Measurements from ENCODE around the gene STPG3.

STPG3 gene

DNA sequence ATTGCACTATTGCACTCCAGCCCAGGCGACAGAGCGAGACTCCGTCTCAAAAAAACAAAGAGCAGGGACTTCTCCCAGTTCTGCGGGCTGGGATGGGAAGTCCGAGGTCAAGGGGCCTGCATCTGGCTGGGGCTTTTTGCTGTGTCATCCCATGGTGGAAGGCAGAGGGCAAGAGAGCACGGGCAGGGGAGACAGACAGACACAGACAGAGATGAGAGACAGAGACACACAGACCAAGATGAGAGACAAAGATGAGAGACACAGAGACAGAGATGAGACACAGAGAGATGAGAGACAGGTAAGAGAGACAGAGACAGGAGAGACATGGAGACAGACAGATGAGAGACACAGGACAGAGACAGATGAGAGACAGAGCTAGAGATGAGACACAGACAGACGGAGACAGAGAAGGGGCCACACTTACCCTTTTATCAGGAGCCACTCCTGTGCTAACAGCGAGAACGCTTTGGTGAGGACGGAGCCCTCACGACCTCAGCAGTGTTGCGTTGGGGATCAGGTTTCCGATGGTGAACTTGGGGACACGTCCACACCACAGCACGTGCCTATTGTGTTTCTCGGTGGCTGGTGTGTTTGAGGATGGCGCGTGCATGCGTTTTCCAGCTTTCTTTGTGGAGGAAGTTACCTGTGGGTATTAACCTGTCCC lies 17.6 kb downstream of the STPG3 start:
- DNase-seq = no peak

DNA sequence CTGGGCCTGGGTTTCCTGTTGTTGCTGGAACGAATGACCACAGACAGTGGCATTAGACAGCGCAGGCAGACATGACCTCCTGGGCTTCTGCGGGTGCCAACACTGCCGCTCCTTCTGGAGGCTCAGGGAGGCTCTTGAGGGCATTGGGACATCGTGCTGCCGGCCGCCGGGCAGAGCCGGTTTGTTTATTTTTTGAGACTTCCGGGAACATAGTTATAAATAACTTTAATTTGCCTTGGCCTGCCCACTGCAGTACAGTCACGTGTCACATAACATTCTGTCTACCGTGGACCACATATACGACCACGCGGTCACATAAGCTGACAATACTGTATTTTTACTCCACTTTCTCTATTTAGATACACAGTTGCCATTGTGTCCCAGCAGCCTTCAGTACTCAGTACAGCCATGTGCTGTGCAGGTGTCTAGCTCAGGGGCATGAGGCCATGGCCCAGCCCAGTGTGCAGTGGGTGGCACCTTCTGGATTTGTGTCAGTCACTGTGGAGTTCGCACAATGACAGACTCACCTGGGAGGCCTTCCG lies 18.2 kb downstream of the STPG3 start:
- no peak for DNase-seq

DNA sequence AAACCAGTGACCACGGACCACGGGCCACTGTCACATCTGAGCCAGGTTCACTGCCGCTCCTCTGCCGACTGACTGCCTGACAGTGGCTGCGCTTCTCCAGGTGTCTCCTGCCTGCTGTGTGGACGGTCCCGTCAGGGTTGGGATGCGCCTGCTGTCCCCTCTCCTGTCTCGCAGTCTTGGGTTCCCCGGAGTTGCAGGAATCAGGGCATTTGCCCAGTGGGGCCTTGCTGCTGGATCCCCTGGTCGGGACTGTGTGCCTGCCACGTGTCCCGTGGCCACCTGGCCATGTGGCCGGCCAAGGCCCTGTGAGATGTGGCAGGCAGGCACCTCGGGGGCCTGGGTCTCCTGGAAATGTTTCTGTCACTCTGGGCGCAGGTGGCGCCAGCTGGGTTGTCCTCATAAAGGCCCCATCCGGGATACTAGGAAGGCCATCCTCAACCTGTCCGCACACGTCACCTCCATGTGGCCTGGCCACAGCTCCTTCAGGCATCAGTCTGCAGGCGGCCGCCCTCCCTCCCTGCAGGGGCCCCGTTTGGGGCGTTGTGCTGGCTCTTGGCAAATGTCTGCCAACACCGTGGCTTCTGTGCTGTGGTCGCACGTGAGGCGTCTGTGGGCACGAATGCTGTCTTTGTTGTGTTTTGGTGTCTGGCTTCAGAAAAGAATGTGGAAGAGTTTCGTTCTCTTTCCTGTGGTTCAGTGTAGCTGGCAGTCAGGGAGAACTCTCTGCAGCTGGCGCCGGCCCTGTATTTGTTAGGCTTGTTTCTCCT lies 20.0 kb downstream of the STPG3 start:
- no peak for DNase-seq

DNA sequence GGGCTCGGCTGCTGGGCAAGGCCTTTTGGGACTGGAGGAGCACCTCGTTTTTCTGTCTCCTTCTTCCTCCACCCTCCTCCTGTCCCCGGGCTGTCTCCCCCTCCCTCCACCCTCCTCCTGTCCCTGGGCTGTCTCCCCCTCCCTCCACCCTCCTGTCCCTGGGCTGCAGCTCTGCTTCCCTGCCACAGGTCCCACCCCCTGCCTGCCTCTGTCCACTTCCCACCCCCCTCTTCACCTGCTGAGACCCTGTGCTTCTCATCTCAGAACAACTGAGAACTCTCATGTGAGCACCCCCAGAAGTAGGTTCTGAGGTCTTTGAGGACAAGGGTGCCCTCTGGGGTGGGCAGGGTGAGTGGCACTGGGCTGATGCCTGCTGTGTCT lies 20.6 kb downstream of the STPG3 start:
- no peak for DNase-seq

DNA sequence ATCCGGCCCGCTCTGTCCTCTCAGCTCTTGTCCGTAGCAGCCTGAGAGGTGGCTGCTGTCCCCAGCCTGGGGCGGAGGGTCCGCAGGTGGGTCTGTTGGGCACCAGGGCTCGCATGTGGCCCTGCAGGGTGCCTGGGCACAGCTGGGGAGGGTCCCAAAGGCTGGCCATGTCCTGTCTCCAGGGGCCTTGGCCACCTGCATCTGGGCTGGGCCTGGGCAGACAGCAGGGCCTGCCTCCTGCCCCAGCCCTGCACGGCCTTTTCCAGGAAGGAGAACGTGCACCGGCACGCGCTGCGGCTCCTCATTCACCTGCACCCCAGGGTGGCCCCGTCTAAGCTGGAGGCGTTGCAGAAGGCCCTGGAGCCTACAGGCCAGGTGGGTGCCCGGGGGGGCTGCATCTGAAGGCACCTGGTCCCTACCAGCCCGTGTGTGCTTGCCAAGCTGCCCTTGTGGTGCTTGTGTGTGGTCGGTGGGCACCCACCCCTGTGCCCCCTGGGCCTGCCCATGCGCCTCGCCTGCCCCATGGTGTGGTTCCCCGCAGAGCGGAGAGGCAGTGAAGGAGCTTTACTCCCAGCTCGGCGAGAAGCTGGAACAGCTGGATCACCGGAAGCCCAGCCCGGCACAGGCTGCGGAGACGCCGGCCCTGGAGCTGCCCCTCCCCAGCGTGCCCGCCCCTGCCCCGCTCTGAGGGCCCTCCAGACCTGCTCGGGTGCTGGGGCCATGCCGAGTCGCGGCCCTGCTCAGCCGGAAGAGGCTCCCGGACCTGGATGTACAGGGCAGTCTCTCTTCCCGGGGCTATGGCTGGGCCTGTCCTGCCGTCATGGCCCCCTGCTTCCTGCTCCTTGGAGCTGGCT lies 21.4 kb downstream of the STPG3 start:
- DNase-seq = no peak

DNA sequence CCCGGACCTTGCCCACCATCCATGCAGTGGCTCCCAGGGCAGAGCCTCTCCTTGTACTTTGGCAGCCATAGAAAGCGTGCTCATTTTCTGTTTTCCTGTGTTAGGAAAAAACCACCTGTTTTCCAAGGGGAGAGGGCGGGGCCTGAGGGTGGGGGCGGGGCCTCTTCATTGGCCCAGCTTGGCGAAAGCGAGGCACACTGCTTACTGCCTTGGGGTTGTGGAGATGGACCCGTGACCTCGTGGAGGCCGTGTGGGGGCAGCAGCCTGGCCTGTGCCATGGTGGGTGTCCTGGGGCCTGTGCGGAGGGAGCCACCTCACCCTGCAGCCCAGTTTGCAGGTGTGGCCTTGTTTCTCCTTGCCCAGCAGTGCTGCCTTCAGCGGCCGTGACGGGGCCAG lies 22.0 kb downstream of the STPG3 start:
- no peak for DNase-seq

DNA sequence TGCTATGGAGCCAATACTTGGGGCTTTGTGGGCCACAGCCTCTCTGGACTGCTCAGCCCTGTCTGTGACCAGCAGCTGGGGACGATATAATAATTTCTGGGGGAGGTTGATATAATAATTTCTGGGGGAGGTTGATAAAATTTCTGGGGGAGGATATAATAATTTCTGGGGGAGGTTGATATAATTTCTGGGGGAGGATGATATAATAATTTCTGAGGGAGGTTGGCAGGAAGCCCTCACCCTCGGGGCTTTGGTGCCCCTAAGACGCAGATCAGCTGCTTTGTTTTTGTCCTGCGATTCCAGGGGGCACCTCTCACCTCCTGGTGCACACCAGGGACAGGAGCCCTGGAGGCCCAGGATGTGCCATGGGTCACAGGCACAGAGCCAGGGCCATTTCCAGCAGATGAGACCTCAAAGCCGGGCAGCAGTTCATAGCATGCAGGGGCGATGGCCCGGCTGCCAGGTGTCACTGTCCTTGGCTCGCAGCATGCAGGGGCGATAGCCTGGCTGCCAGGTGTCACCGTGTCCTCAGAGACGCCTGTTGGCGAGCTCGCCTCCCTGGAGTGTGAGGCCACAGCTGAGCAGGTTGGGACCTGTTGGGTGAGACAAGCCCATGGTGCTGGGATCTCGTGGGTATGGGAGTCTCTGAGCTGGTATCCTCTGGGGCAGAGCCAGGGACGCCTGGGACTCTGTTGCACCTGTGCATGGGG lies 22.7 kb downstream of the STPG3 start:
- DNase-seq = no peak

DNA sequence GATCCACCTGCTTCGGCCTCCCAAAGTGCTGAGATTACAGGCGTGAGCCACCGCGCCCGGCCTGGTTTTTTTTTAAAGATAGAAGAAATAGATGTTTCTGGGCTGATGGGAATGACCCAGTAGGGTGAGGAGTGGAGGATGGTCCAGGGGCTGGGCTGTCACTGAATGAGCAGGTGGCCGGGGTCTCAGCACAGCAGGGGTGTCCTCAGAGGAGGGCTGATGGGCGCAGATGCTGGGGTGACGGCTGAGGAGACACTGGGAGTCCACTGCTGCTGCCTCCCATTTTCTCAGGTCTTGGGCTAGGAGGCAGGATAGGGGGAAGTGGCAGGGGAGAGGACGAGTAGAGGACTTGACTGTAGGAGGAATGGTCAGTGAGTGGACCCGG lies 24.1 kb downstream of the STPG3 start:
- DNase-seq = no peak

DNA sequence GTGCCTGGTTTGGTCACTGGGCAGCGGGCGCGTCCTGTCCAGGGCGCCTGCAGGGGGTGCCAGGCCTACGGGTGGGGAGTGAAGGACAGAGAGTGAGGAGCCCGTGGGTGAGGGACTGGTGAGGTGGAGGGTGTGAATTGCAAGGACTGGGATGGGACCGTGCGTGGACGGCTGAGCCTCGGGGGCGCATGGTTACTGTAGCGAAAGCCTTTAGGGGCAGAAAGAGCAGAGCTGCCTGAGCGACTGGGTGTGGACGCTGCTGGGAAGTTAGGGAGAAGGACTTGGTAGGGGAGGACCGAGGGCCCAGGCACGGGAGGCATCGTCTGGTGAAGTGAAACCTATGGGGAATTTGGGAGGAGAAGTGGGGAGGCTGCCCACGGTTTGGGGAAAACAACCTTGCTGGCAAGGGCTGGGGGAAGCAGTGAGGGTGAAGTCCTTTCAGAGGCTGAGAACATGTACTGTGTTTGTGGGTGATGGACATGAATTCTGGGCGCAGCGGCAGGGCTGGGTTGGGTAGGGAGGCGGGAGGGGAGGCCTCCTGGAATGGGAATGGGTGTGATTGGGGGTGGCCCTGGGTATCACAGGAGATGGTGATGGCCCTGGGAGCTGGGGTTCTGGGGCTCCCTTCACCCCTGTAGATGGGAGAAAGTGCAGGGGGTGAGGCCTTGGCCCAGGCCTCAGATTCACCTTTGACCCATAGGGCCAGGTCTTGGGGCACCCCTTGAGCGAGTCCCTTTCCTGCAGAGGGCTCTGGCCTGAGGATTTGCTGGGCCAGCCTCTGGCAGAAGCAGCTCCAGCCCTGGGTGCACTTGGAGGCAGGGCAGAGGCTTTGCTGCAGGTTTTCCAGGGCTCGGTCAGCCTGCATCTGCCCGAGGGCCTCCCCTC lies 24.7 kb downstream of the STPG3 start:
- DNase-seq = no peak

DNA sequence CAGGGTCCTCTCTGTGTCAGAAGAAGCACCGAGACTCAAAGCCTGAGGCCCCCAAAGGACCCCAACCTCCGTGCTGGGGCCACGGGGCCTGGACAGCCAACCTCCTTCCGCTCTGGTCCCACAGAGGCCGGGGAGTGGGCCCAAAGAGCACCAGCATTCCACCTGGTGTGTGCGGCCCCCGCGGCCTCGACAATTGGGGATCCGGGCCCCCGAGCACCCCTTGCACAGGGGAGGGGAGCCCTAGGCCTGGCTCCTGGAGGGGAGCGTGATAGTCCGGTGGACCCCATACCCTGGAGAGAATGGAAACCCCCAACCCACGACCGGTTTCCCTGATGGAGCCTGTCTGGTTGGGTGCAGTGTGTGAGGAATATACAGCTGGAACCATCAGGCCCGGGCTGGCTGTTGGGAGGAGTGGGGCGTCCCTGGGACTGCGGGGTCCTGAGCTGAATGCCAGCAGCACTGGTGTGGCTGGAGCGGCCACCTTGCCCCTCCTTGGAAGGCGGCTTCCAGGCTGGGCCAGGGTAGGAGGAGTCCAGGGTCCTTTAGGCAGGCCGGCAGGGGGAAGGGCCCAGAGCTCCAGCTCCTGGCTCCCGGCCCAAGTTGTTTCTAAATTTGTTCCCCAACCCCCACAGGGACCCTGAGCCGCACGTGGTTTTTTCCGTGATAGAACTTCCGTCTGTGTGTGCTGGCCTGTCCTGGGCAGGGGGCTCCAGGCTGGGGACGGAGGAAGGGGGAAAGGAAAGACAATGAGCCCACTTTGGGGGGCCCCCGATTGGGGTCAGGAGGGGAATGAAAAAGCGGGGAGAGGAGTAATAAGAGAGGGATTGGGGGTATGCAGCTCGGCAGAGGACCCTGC lies 25.6 kb downstream of the STPG3 start:
- DNase-seq = no peak

DNA sequence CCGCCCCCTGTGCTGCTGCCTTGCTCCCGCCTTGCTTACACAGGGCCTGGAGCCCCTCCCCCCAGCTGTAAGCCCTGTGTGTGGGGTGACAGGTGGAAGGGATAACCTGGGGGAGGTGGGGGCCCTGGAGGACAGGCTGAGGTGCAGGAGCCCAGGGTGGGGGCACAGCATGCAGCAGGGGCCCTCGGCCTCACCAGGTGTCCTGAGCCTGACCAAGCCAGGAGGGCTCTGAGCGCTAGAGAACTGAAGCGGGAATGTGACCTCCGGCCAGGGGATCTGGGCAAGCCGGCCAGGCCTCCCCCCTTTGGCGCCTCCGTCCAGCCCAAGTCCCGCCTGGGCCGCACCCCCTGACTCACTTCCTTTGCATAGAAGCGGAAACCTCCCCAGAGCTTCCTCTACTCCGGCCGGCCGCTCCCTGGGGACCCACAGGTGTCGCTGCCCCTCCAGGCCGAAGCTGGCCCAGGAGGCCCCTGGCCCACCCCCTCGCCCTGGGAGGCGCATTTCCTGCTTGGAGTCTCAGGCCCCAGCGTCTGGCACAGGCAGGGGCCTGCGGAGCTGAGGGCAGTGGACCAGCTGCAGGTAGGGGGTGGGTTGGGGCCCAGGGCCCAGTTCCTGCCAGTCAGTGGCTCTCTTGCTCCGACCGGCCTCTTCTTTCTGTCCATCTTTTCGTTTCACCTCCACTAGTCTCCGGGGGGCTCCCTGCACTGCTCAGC lies 26.4 kb downstream of the STPG3 start, which contains the start of gene TOR4A:
TOR4A (plus strand) TSS at position 398 of the 713 bp plus-strand sequence. CDS start 964 bp downstream, outside the sequence.
- no peak for DNase-seq

DNA sequence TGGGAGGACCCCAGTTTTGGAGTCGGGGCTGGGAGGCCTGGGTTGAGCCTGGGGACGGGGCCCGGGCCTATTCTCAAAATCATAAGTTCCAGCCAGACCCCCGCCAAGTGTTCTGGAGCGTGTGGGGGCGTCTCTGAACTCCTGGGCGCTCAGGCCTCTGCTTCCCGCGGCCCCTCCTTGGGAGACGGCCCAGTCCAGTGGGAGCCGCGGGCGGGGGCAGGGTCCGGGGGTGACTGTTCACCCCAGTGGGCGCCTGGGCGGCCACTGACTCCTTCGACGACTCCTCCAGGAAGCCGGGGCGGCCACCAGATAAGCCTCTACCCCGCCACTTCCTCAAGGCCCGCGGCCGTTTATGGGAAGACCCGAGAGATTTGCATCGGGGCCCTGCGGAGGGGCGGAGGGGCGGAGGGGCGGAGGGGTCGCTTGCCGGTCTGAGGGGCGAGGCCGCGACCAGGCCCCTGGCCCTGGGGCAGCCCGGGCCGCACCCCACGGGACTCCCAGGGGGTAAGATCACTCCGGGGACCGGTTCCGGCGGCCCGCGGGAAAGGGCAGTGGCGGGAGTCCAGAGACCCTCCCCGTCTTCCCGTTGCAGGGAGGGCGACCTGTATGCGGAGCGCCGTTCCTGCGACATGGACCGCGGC lies 27.1 kb downstream of the STPG3 start:
- no peak for DNase-seq

DNA sequence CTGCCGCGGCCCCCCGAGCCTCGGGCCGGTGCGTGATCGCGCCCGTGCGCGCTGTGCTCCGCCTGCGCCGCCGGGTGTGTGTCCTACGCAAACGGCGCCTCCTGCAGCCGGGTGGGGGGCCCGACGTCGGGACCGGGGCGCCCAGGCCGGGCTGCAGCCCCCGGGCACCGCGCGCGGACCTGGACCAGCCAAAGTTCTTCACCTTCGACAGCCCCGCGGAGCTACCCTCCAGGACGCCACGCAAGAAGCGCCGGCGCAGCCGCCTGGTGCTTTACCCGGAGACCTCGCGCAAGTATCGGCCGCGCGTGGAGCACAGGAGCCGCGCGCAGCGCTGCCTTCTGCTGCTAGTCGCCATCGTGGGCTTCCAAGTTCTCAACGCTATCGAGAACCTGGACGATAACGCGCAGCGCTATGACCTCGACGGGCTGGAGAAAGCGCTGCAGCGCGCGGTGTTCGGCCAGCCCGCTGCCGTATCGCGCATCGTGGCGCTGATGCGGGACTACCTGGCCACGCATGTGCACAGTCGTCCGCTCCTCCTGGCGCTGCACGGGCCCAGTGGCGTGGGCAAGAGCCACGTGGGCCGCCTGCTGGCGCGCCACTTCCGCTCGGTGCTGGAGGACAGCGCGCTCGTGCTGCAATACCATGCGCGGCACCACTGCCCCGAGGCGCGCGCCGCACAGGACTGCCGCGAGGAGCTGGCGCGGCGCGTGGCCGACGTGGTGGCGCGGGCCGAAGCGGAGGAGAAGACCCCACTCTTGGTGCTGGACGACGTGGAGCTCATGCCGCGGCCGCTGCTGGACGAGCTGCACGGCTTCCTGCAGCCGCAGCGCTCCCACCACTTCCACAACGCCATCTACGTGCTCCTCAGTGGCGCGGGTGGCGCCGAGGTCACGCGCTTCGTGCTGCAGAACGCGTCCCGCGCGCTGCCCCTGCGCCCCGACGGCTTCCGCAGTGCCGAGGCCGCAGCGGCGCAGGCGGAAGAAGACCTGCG lies 27.9 kb downstream of the STPG3 start:
- no peak for DNase-seq

DNA sequence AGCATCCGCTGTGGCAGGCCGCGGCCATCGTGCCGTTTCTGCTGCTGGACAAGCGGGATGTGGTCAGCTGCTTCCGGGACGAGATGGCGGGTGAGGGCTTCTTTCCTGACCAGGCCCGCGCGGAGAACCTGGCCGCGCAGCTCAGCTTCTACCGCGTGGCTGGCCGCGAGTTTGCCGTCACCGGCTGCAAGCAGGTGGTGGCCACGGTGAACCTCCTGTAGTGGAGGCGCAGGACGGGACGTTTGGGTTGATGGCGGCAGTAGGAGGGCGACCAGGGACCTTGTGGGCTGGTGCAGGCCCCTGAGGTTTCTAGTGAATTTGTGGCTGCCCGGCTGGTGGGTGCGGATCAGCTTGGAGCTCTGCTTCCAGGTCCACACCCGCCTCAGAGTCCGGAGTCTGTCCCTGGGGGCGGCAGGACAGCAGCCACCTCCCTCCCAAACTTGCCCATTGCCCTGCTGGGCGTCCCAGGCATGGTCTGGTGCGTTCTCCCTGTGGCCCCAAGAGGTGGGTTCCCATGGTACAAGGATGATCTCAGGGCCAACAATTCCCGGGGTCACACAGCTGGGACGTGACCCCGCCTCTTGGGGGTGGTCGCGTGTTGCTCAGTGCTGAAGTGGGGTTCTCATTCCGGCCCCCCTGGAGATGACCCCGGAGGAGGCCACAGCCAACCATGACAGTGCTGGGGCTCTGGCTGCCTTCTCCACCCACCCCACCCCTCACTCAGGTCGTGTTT lies 28.8 kb downstream of the STPG3 start:
- DNase-seq = no peak

DNA sequence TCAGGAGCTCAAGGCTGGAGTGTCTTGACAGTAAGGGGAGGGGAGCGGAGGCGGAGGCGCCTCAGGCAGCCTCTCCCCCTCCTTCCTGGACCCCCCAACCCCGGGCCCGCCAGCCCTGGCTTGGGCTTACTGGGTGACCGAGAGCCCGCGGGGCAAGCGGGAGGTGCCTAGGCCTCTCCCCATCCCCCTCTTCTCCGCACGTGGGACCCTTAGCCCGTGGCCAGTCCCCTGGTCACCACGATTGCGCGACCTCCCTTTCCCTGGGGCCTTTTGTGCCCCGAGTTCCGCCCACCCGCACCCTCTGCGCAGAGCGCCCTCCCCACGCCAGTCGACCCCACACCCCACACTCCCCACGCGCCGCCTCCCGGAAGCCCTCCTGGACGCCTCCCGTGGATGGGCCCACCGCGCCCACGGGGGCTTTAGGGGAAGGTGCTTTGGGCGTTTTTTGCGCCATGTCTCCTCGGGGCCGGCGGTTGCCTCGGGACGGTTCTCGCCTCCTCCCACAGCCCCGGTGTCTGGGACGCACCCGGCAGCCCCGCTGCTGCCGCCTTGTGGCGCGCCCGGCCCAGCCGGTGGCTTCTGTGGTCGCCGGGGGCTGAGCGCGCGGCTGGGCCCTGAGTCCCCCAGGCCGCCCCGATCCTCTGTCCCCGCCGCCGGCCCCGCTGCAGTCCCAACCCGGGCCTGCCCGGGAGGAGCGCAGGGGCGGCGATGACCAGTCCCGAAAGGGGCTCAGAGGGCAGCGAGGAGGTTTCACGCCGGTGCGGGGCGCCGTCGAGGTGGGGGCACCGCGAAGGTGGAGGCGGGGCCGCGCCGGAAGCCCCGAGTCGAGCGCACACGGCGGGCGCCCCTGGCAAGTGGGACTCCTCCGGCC lies 29.6 kb downstream of the STPG3 start:
- no peak for DNase-seq

DNA sequence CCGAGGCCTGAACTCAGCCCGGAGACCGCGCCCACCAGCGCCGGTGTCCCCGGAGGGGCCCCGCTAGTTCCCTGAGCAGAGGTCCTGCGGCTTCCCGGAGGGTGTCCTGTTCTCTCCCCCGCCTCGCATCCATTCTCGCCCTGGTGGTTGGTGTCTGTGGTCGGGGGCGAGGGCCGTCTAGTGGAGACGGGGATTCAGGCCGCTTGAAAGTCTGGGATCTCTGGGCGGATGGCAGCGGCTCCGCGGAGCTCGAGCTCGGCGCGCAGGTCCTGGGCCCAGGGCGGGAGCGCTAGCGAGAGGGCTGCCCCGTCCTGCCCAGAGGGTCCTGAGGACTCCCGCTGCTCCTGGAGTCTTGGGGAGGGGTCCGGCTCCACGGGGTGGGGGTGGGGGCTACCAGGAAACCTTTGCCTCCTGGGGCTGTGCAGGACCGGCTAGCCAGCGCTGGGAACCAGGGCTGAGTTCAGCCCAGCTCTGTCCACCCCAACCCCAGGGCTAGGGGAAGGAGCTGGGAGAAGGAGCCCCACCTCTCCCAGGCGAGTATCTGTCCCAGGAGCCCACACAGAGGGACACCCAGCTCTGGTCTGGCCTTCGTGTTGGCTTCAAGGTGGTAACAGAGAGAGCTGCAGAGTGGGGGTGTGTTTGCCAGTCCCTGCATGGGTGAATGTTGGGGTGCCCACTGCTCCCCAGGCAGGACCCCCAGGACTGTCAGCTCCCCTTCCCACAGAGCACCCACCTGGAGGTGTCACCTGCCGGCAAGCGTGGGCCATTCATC lies 30.4 kb downstream of the STPG3 start:
- no peak for DNase-seq

Measured in activated CD8-positive, alpha-beta memory T cell treated with anti-CD3 and anti-CD28 coated beads for 24 hours (primary cell).